Mesenchymal stem cell (in vitro differentiated cells and primary cell): ENCODE data around the gene OTUD5.

Experiments used
- DNase-seq: peaks from one replicate; pipeline ENCODE4 v3.0.0-alpha.2; 2013
- H2AFZ ChIP-seq: one replicate; pipeline ENCODE4 v1.6.1; 2013; ENCODE audit warnings: low read depth, mild to moderate bottlenecking, control low read depth, inconsistent platforms, low read length, moderate library complexity
- H2AK5ac ChIP-seq: 2 replicates; pipeline ENCODE4 v1.6.1; 2013; ENCODE audit warnings: low read length, moderate library complexity, mild to moderate bottlenecking, inconsistent platforms; ENCODE audit not compliant: severe bottlenecking
- H2BK120ac ChIP-seq: one replicate; pipeline ENCODE4 v1.6.1; 2013; ENCODE audit warnings: low read depth, mild to moderate bottlenecking, inconsistent platforms, low read length, moderate library complexity
- H2BK12ac ChIP-seq, 2 experiments: one replicate each; pipeline ENCODE4 v1.6.1; 2013; ENCODE audit warnings: inconsistent platforms in 2 of 2, low read length in 2 of 2, mild to moderate bottlenecking in 2 of 2, moderate library complexity in 2 of 2, control low read depth in 1 of 2
- H2BK15ac ChIP-seq: one replicate; pipeline ENCODE4 v1.6.1; 2013; ENCODE audit warnings: mild to moderate bottlenecking, low read depth, inconsistent platforms; ENCODE audit not compliant: poor library complexity, severe bottlenecking
- H2BK5ac ChIP-seq: 2 replicates; pipeline ENCODE4 v1.6.1; 2013; ENCODE audit warnings: low read depth, mild to moderate bottlenecking, low read length, control low read depth, inconsistent platforms; ENCODE audit not compliant: poor library complexity, severe bottlenecking
- H3K14ac ChIP-seq, 2 experiments: one replicate each; pipeline ENCODE4 v1.6.1; 2013; ENCODE audit warnings: inconsistent platforms in 2 of 2, low read length in 2 of 2, control low read depth in 1 of 2, mild to moderate bottlenecking in 1 of 2, moderate library complexity in 1 of 2
- H3K18ac ChIP-seq, 2 experiments: one replicate each; pipeline ENCODE4 v1.6.1; 2013; ENCODE audit warnings: inconsistent platforms in 2 of 2, low read length in 2 of 2, control low read depth in 1 of 2, low read depth in 1 of 2, mild to moderate bottlenecking in 1 of 2
- H3K23ac ChIP-seq, 2 experiments: one replicate each; pipeline ENCODE4 v1.6.1; 2013; ENCODE audit warnings: inconsistent platforms in 2 of 2, low read length in 2 of 2, mild to moderate bottlenecking in 2 of 2, moderate library complexity in 2 of 2, control low read depth in 1 of 2
- H3K27ac ChIP-seq: 2 replicates; pipeline ENCODE4 v1.5.1; 2013; ENCODE audit warnings: mild to moderate bottlenecking, moderate library complexity, low read length, control low read depth, inconsistent platforms; ENCODE audit not compliant: poor library complexity, severe bottlenecking
- H3K27me3 ChIP-seq, 2 experiments: 2 replicates each; pipeline versions ENCODE4 v1.6.1 to v1.7.0; 2013; ENCODE audit warnings: low read length in 2 of 2, mild to moderate bottlenecking in 2 of 2, moderate library complexity in 2 of 2, control low read depth in 1 of 2, inconsistent platforms in 1 of 2; ENCODE audit not compliant: control insufficient read depth in 1 of 2, insufficient read depth in 1 of 2
- H3K36me3 ChIP-seq, 2 experiments: 2 replicates each; pipeline versions ENCODE4 v1.6.1 to v1.7.0; 2013; ENCODE audit warnings: low read length in 2 of 2, control low read depth in 1 of 2, inconsistent platforms in 1 of 2, low read depth in 1 of 2, mild to moderate bottlenecking in 1 of 2; ENCODE audit not compliant: insufficient read depth in 2 of 2, control insufficient read depth in 1 of 2
- H3K4ac ChIP-seq, 2 experiments: one replicate each; pipeline ENCODE4 v1.6.1; 2013; ENCODE audit warnings: inconsistent platforms in 2 of 2, low read length in 2 of 2, mild to moderate bottlenecking in 2 of 2, moderate library complexity in 2 of 2, control low read depth in 1 of 2, low read depth in 1 of 2
- H3K4me1 ChIP-seq: 2 replicates; pipeline ENCODE4 v1.6.1; 2013; ENCODE audit warnings: low read depth, low read length, control low read depth; ENCODE audit not compliant: control insufficient read depth, insufficient read depth
- H3K4me2 ChIP-seq: 2 replicates; pipeline ENCODE4 v1.6.1; 2013; ENCODE audit warnings: low read length, mild to moderate bottlenecking, inconsistent platforms; ENCODE audit not compliant: poor library complexity, severe bottlenecking
- H3K4me3 ChIP-seq, 2 experiments: 2 replicates each; pipeline versions ENCODE4 v1.5.1 to v1.7.0; 2013; ENCODE audit warnings: low read length in 2 of 2, mild to moderate bottlenecking in 2 of 2, control low read depth in 1 of 2, low read depth in 1 of 2; ENCODE audit not compliant: insufficient read depth in 1 of 2
- H3K79me1 ChIP-seq: replicated peaks from 2 replicates; pipeline ENCODE4 v1.6.1; 2013; ENCODE audit warnings: mild to moderate bottlenecking, control low read depth, low read length, inconsistent platforms; ENCODE audit not compliant: poor library complexity, severe bottlenecking
- H3K9ac ChIP-seq: 2 replicates; pipeline ENCODE4 v1.7.0; 2013; ENCODE audit warnings: mild to moderate bottlenecking, low read length, moderate library complexity
- H3K9me3 ChIP-seq: 2 replicates; pipeline ENCODE4 v1.7.0; 2013; ENCODE audit warnings: mild to moderate bottlenecking, low read length; ENCODE audit not compliant: control insufficient read depth
- H4K8ac ChIP-seq: one replicate; pipeline ENCODE4 v1.6.1; 2013; ENCODE audit warnings: inconsistent platforms, mild to moderate bottlenecking, low read length, moderate library complexity
- H4K91ac ChIP-seq: one replicate; pipeline ENCODE4 v1.6.1; 2013; ENCODE audit warnings: mild to moderate bottlenecking, low read length, inconsistent platforms
- WGBS: methylation state at CpG from one replicate; pipeline ENCODE4 v1.1.7; 2013; ENCODE audit warnings: mixed read lengths; 5-methylcytosine and 5-hydroxymethylcytosine counted together

The OTUD5 gene

GRCh38 chrX:48897625-48898306, 59.6 kb downstream of the OTUD5 start, which contains the start of the genes PQBP1 and TIMM17B:
Gene PQBP1 (plus strand): TSS chrX:48897930. CDS start chrX:48898510, 580 bp downstream.
Gene TIMM17B (minus strand): TSS chrX:48897768. CDS start chrX:48897749, 19 bp downstream.
- DNase-seq = peak; percentile 97
- H2BK12ac ChIP-seq = no peak within 1 kb of the TSS
- H4K91ac ChIP-seq = peak within 1 kb of the TSS; percentile 44
- H3K14ac ChIP-seq = peak within 1 kb of the TSS in 1 of 2 experiments; percentile 96
- H3K4ac ChIP-seq = peak within 1 kb of the TSS in 1 of 2 experiments; percentile 87
- H3K9ac ChIP-seq = peak within 1 kb of the TSS; percentile 97
- peak within 1 kb of the TSS; percentile 67 to 96 for H3K18ac ChIP-seq
- H2BK15ac ChIP-seq = peak within 1 kb of the TSS; percentile 60
- H3K36me3 ChIP-seq = peaks cover 34 to 40% of the 10 kb centered on the region in 2 experiments
- H3K27me3 ChIP-seq = no peaks in the 10 kb centered on the region
- peak within 1 kb of the TSS; percentile 80 to 86 for H3K4me3 ChIP-seq
- H4K8ac ChIP-seq = peak within 1 kb of the TSS; percentile 67
- WGBS = under 1% methylated on average over 31 of the region's 49 CpGs
- H2BK5ac ChIP-seq = peak within 1 kb of the TSS; percentile 37
- H2AK5ac ChIP-seq = peak within 1 kb of the TSS; percentile 73
- no peaks in the 10 kb centered on the region for H3K9me3 ChIP-seq
- peaks cover 18% of the 10 kb centered on the region for H3K79me1 ChIP-seq
- H2AFZ ChIP-seq = peak within 1 kb of the TSS; percentile 71
- peak within 1 kb of the TSS; percentile 99 for H3K27ac ChIP-seq
- H2BK120ac ChIP-seq = peak within 1 kb of the TSS; percentile 42
- H3K4me1 ChIP-seq = peaks cover 11% of the 10 kb centered on the region
- no peak within 1 kb of the TSS for H3K23ac ChIP-seq
- H3K4me2 ChIP-seq = peak within 1 kb of the TSS; percentile 74

DNA sequence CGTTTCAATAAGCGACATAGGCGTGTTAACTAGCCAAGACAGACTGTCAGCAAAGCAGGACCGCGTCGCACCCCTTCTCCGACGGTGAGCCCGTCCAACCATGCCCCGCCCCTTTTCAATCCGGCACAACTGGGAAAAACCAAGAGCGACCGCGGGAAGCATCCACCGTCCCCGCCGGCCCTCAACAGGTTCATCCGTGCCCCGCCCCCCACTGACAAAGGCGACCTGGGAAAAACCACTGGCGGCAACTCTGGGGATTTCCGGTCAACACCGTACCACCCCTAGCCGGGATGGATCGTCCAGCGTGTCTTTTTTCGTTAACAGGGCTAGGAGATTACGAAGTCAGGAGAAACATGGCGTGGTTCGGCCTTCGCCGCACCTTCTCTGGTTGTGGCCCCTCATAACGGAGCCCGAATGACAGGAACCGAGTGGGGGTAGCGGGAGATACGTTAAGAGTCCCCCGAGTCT, 60.2 kb downstream of the OTUD5 start:
- DNase-seq = peak; percentile 88
- peak overlapping the region; percentile 42 for H2BK120ac ChIP-seq
- H2BK5ac ChIP-seq = peak overlapping the region; percentile 37

GRCh38 chrX:48896611-48897011, 60.8 kb downstream of the OTUD5 start:
- DNase-seq = peak; percentile 71
- WGBS = 37% methylated on average over 6 of the region's 9 CpGs
- H3K4me2 ChIP-seq = peak overlapping the region; percentile 60

More for the DNA sequence above, 60.2 kb downstream of the OTUD5 start:
- H3K4me3 ChIP-seq = peak overlapping the region; percentile 80 to 86
- H3K4me1 ChIP-seq = peaks cover 11% of the 10 kb centered on the region
- H3K36me3 ChIP-seq = peaks cover 29 to 36% of the 10 kb centered on the region in 2 experiments
- H2AK5ac ChIP-seq = peak overlapping the region; percentile 73
- H3K27me3 ChIP-seq = no peaks in the 10 kb centered on the region
- H2AFZ ChIP-seq = no peak overlapping the region
- H2BK15ac ChIP-seq = peak overlapping the region; percentile 33
- peak overlapping the region; percentile 67 for H4K8ac ChIP-seq
- no peak overlapping the region for H2BK12ac ChIP-seq
- peak overlapping the region; percentile 97 for H3K9ac ChIP-seq
- peak overlapping the region; percentile 61 for H3K4me2 ChIP-seq
- H3K23ac ChIP-seq = no peak overlapping the region
- H3K9me3 ChIP-seq = no peaks in the 10 kb centered on the region
- peak overlapping the region; percentile 67 to 96 for H3K18ac ChIP-seq
- peaks cover 16% of the 10 kb centered on the region for H3K79me1 ChIP-seq
- no peak overlapping the region for H3K14ac ChIP-seq
- H3K4ac ChIP-seq = peak overlapping the region in 1 of 2 experiments; percentile 87
- peak overlapping the region; percentile 99 for H3K27ac ChIP-seq
- peak overlapping the region; percentile 41 for H4K91ac ChIP-seq
- under 1% methylated on average over 28 of the region's 38 CpGs for WGBS

DNA sequence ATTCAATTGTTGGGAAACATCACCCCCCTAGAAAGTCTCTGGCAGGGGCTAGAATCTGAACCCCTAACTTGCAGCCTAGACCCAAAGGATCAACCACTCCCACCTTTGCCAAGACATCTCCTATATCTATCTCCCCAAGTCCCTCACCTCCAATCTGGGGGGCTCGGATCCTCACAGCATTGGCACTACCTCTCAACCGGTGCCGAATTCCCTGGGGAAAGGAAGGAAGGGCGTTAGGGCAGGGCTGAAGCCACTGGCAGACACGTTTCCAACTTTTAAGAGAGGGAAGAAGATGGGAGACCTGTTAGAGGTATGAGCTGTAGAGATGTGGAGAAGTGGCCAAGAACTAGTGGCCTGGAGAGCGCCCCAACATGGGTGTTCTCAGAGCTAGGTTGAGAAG, 62.5 kb downstream of the OTUD5 start:
- H2BK15ac ChIP-seq = no peak overlapping the region
- no peak overlapping the region for H2BK120ac ChIP-seq
- no peak overlapping the region for H3K9ac ChIP-seq
- no peak overlapping the region for H2AFZ ChIP-seq
- no peak overlapping the region for H2BK5ac ChIP-seq
- no peaks in the 10 kb centered on the region for H3K9me3 ChIP-seq
- no peak overlapping the region for H3K4me3 ChIP-seq
- H3K4me2 ChIP-seq = no peak overlapping the region
- peaks cover 12% of the 10 kb centered on the region for H3K4me1 ChIP-seq
- H3K14ac ChIP-seq = no peak overlapping the region
- H3K36me3 ChIP-seq = peaks cover 15 to 23% of the 10 kb centered on the region in 2 experiments
- no peak for DNase-seq
- H3K27me3 ChIP-seq = no peaks in the 10 kb centered on the region
- WGBS = no CpG with 5 or more reads among the region's 6 CpGs
- H3K27ac ChIP-seq = no peak overlapping the region
- peaks cover 13% of the 10 kb centered on the region for H3K79me1 ChIP-seq
- no peak overlapping the region for H2BK12ac ChIP-seq
- H3K4ac ChIP-seq = no peak overlapping the region
- no peak overlapping the region for H3K23ac ChIP-seq
- no peak overlapping the region for H4K91ac ChIP-seq
- no peak overlapping the region for H3K18ac ChIP-seq
- H2AK5ac ChIP-seq = no peak overlapping the region
- H4K8ac ChIP-seq = no peak overlapping the region

More at GRCh38 chrX:48896611-48897011, 60.8 kb downstream of the OTUD5 start:
- H3K4me1 ChIP-seq = peaks cover 14% of the 10 kb centered on the region
- no peak overlapping the region for H2BK120ac ChIP-seq
- H3K4me3 ChIP-seq = peak overlapping the region; percentile 37 to 86
- H3K18ac ChIP-seq = peak overlapping the region; percentile 5 to 33
- H2BK12ac ChIP-seq = no peak overlapping the region
- peaks cover 16% of the 10 kb centered on the region for H3K79me1 ChIP-seq
- H3K27me3 ChIP-seq = no peaks in the 10 kb centered on the region
- H3K14ac ChIP-seq = no peak overlapping the region
- peak overlapping the region; percentile 97 for H3K9ac ChIP-seq
- H3K23ac ChIP-seq = no peak overlapping the region
- no peaks in the 10 kb centered on the region for H3K9me3 ChIP-seq
- H3K4ac ChIP-seq = no peak overlapping the region
- H3K36me3 ChIP-seq = peaks cover 23 to 30% of the 10 kb centered on the region in 2 experiments
- H2AK5ac ChIP-seq = no peak overlapping the region
- H2AFZ ChIP-seq = no peak overlapping the region
- H3K27ac ChIP-seq = peak overlapping the region; percentile 87
- no peak overlapping the region for H2BK15ac ChIP-seq
- H4K91ac ChIP-seq = no peak overlapping the region
- H2BK5ac ChIP-seq = no peak overlapping the region
- H4K8ac ChIP-seq = no peak overlapping the region
